Panc1 (cell line): ENCODE results near the gene SSX2IP. TPM values are rescaled to one million over a fixed set of nuclear protein-coding genes. Genes with fewer than 3 reads are reported as not detected.

ENCODE experiments used
- ATAC-seq: fragments of 200-7000 bp; cut with Tn5 transposase; 2 replicates; pipeline ENCODE4 v1.9.1; 2020; ENCODE audit warnings: mild to moderate bottlenecking, moderate library complexity
- BruUV-seq: library from RNA; stranded (reverse); fragments of 400-500 nt; replicated peaks from 2 replicates; lab custom pipeline; 2021; lab: Mats Ljungman, UMichigan
- CTCF ChIA-PET: fragments of 300-600 bp; sonication (Branson Sonifier 250); formaldehyde crosslinking; loops from one replicate; lab custom pipeline; 2022; ENCODE audit warnings: antibody characterized with exemption; lab: Charles Lee
- POLR2A ChIA-PET: fragments of 300-600 bp; sonication (Branson Sonifier 250); formaldehyde crosslinking; loops from one replicate; lab custom pipeline; 2022; ENCODE audit warnings: antibody characterized with exemption; lab: Charles Lee
- DNase-seq: peaks from one replicate; pipeline ENCODE4 v3.0.0-alpha.2; 2010; ENCODE audit warnings: low read depth, low spot score
- H3K27ac ChIP-seq: 2 replicates; pipeline ENCODE4 v1.5.1; 2011; ENCODE audit warnings: mild to moderate bottlenecking, low read length, inconsistent platforms
- H3K27me3 ChIP-seq: fragments of 200-500 bp; sonication (Bioruptor generic); 2 replicates; pipeline ENCODE4 v1.6.0; 2014; ENCODE audit warnings: low read length, inconsistent platforms; ENCODE audit not compliant: control insufficient read depth, insufficient read depth
- H3K36me3 ChIP-seq: fragments of 200-500 bp; sonication (Bioruptor generic); 2 replicates; pipeline ENCODE4 v1.5.1; 2014; ENCODE audit warnings: inconsistent platforms, mild to moderate bottlenecking, low read length, moderate library complexity; ENCODE audit not compliant: control insufficient read depth, insufficient read depth
- H3K4me1 ChIP-seq: 2 replicates; pipeline ENCODE4 v1.5.1; 2011; ENCODE audit warnings: inconsistent platforms, mild to moderate bottlenecking, low read length, moderate library complexity; ENCODE audit not compliant: control insufficient read depth, insufficient read depth
- H3K4me3 ChIP-seq, 2 experiments: 2 replicates each; pipeline ENCODE4 v1.5.1; 2011 to 2012; ENCODE audit warnings: low read depth in 2 of 2, low read length in 2 of 2, mild to moderate bottlenecking in 2 of 2, inconsistent platforms in 1 of 2, moderate library complexity in 1 of 2
- H3K9me3 ChIP-seq: fragments of 200-500 bp; sonication (Bioruptor generic); 2 replicates; pipeline ENCODE4 v1.5.1; 2014; ENCODE audit warnings: low read depth, mild to moderate bottlenecking, inconsistent platforms, low read length, moderate library complexity; ENCODE audit not compliant: control insufficient read depth, insufficient read depth
- POLR2AphosphoS5 ChIP-seq: IDR thresholded peaks from 2 replicates; pipeline ENCODE4 v1.6.1; 2012; ENCODE audit warnings: mild to moderate bottlenecking, low read depth, low read length, moderate library complexity
- SIN3A ChIP-seq: IDR thresholded peaks from 2 replicates; pipeline ENCODE4 v1.6.1; 2012; ENCODE audit warnings: low read depth, mild to moderate bottlenecking, low read length, moderate library complexity, borderline replicate concordance; ENCODE audit not compliant: insufficient read depth
- TCF7L2 ChIP-seq: IDR thresholded peaks from 2 replicates; pipeline ENCODE4 v1.6.1; 2011; ENCODE audit warnings: mild to moderate bottlenecking, low read depth, low read length, inconsistent platforms
- in situ Hi-C: cut with HindIII; loops from 2 replicates; pipeline ENCODE4 v1.10.0; 2016; ENCODE audit warnings: low sequenced_read_pairs, low pct_unique_long_range_greater_than_20kb
- intact Hi-C: fragments of 100-400 bp; cut with micrococcal nuclease; formaldehyde crosslinking; loops from one replicate; pipeline ENCODE4 v1.10.0; 2022; ENCODE audit not compliant: unreplicated experiment
- total RNA-seq: library from RNA; stranded (reverse); gene quantifications from one replicate; pipeline ENCODE4 v1.2.1, GENCODE V29; 2021; ENCODE audit not compliant: unreplicated experiment
- TF ChIP-seq, protein P1 (sequence below): fragments of 450-650 bp; IDR thresholded peaks from 2 replicates; pipeline ENCODE4 v1.5.1; 2017; ENCODE audit warnings: mild to moderate bottlenecking
- TF ChIP-seq, protein P2 (sequence below), 2 experiments: IDR thresholded peaks; 2 replicates each; pipeline ENCODE4 v1.6.1; 2011 to 2012; ENCODE audit warnings: low read depth in 2 of 2, control low read depth in 1 of 2, low read length in 1 of 2, mild to moderate bottlenecking in 1 of 2, moderate library complexity in 1 of 2; ENCODE audit not compliant: insufficient read depth in 1 of 2

Gene SSX2IP
- total RNA-seq, 1 experiment from 2014 or later = 81.8 TPM

DNA sequence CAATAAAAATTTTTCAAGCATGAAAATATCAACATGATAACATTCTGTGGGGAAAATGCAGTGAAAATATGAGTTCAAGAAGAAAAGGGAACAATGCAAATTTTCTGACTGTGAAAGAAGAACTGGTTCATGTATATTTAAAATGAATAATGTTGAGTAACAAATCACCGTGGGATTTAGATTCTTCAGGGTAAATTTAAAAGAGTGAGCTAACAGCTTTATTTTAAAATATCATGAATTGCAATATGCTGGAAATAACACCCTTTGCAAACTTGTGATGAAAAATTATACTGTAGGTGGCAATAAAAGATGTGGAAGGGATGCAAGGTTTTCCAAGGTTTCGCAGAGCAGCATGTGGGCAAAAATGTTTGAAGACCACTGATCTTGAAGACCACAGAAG is 13.2 kb upstream of the SSX2IP start:
- CTCF ChIA-PET = no interaction called here
- TF ChIP-seq SIN3A (no peak), TCF7L2 (no peak), POLR2AphosphoS5 (no peak)
- TF ChIP-seq, protein P1, sequence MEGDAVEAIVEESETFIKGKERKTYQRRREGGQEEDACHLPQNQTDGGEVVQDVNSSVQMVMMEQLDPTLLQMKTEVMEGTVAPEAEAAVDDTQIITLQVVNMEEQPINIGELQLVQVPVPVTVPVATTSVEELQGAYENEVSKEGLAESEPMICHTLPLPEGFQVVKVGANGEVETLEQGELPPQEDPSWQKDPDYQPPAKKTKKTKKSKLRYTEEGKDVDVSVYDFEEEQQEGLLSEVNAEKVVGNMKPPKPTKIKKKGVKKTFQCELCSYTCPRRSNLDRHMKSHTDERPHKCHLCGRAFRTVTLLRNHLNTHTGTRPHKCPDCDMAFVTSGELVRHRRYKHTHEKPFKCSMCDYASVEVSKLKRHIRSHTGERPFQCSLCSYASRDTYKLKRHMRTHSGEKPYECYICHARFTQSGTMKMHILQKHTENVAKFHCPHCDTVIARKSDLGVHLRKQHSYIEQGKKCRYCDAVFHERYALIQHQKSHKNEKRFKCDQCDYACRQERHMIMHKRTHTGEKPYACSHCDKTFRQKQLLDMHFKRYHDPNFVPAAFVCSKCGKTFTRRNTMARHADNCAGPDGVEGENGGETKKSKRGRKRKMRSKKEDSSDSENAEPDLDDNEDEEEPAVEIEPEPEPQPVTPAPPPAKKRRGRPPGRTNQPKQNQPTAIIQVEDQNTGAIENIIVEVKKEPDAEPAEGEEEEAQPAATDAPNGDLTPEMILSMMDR = no peak
- TF ChIP-seq, protein P2, sequence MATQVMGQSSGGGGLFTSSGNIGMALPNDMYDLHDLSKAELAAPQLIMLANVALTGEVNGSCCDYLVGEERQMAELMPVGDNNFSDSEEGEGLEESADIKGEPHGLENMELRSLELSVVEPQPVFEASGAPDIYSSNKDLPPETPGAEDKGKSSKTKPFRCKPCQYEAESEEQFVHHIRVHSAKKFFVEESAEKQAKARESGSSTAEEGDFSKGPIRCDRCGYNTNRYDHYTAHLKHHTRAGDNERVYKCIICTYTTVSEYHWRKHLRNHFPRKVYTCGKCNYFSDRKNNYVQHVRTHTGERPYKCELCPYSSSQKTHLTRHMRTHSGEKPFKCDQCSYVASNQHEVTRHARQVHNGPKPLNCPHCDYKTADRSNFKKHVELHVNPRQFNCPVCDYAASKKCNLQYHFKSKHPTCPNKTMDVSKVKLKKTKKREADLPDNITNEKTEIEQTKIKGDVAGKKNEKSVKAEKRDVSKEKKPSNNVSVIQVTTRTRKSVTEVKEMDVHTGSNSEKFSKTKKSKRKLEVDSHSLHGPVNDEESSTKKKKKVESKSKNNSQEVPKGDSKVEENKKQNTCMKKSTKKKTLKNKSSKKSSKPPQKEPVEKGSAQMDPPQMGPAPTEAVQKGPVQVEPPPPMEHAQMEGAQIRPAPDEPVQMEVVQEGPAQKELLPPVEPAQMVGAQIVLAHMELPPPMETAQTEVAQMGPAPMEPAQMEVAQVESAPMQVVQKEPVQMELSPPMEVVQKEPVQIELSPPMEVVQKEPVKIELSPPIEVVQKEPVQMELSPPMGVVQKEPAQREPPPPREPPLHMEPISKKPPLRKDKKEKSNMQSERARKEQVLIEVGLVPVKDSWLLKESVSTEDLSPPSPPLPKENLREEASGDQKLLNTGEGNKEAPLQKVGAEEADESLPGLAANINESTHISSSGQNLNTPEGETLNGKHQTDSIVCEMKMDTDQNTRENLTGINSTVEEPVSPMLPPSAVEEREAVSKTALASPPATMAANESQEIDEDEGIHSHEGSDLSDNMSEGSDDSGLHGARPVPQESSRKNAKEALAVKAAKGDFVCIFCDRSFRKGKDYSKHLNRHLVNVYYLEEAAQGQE (IDR thresholded peaks at IDR 0.05; ENCODE audit: insufficient read depth in 1 of 2, low read depth in 2 of 2, low read length in 1 of 2) = no peak
- BruUV-seq = no TSS peak

DNA sequence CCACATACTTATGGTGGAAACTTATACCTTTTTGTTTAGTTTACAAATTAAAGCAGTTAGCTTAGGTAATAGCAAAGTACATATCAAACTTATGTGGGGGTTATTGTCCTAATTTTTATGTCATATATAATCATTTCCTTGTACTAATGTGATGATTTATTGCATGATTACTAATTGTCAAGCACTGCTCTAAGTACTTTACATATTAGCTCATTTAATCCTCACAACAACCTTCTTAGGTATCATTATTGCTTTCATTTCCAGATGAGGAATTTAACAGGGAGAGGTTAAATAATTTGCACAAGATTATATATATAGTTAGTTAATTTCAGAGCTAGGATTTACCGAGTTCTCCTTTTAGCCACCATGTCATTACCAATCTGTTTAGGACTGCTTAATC is 11.9 kb upstream of the SSX2IP start:
- Histone ChIP-seq H3K36me3 (no peaks in the 10 kb centered on the region), H3K27me3 (peaks cover 44% of the 10 kb centered on the region), H3K27ac (no peak overlapping the region), H3K4me1 (peaks cover 9% of the 10 kb centered on the region), H3K9me3 (no peaks in the 10 kb centered on the region), H3K4me3 (no peak overlapping the region)
- TF ChIP-seq, protein P1 = no peak
- TF ChIP-seq TCF7L2 (no peak), SIN3A (no peak), POLR2AphosphoS5 (no peak)
- TF ChIP-seq, protein P2 (IDR thresholded peaks at IDR 0.05; ENCODE audit: insufficient read depth in 1 of 2, low read depth in 2 of 2, low read length in 1 of 2) = no peak
- DNase-seq (no peak), ATAC-seq (no peak)
- ChIA-PET POLR2A (no interaction called here), CTCF (interaction anchor here (0.8 kb wide), 1 partner anchor 80 kb away, joined by 3 read pairs; no protein-coding TSS in a partner anchor)
- no TSS peak for BruUV-seq
- in situ Hi-C loops (no loop called here), intact Hi-C loops (no loop called here)

More for the DNA sequence above, 13.2 kb upstream of the SSX2IP start:
- H3K4me1 ChIP-seq = peaks cover 7% of the 10 kb centered on the region
- intact Hi-C loops (no loop called here), in situ Hi-C loops (no loop called here)
- no peaks in the 10 kb centered on the region for H3K9me3 ChIP-seq
- DNase-seq (no peak), ATAC-seq (no peak)
- peaks cover 51% of the 10 kb centered on the region for H3K27me3 ChIP-seq
- POLR2A ChIA-PET = no interaction called here
- no peak overlapping the region for H3K4me3 ChIP-seq
- H3K27ac ChIP-seq = no peak overlapping the region
- no peaks in the 10 kb centered on the region for H3K36me3 ChIP-seq
